IMR-90 (cell line): Measurements from ENCODE around the gene ALDH1B1. TPM values are rescaled to one million over a fixed set of nuclear protein-coding genes. Genes with fewer than 3 reads are reported as not detected.

Experiments used
- ATAC-seq: fragments of 200-7000 bp; cut with Tn5 transposase; 2 replicates; pipeline ENCODE4 v1.9.1; 2020; ENCODE audit warnings: low read depth, mild to moderate bottlenecking, moderate library complexity
- BruUV-seq: library from RNA; stranded (reverse); fragments of 400-500 nt; replicated peaks from 2 replicates; lab custom pipeline; 2021; lab: Mats Ljungman, UMichigan
- CTCF ChIA-PET: fragments of 300-600 bp; formaldehyde crosslinking; extraction: SDS; loops from one replicate; lab custom pipeline; 2021; ENCODE audit warnings: antibody characterized with exemption; lab: Yijun Ruan, JAX
- POLR2A ChIA-PET: fragments of 300-600 bp; sonication (Branson Sonifier 250); formaldehyde crosslinking; loops from one replicate; lab custom pipeline; 2022; ENCODE audit warnings: antibody characterized with exemption; ENCODE audit not compliant: unreplicated experiment; lab: Charles Lee
- DNase-seq: peaks from one replicate; pipeline ENCODE4 v3.0.0; 2013
- H2AFZ ChIP-seq: replicated peaks from 2 replicates; pipeline ENCODE3; 2013; ENCODE audit warnings: low read length, mild to moderate bottlenecking; ENCODE audit not compliant: poor library complexity
- H2AK5ac ChIP-seq: 2 replicates; pipeline ENCODE4 v1.6.1; 2013; ENCODE audit warnings: low read depth, low read length, inconsistent platforms
- H2AK9ac ChIP-seq: replicated peaks from 2 replicates; pipeline ENCODE3; 2013; ENCODE audit warnings: mild to moderate bottlenecking, low read depth, low read length, moderate library complexity; ENCODE audit not compliant: poor library complexity
- H2BK120ac ChIP-seq: 2 replicates; pipeline ENCODE4 v1.6.1; 2013; ENCODE audit warnings: low read depth, low read length, inconsistent platforms
- H2BK15ac ChIP-seq: 3 replicates; pipeline ENCODE4 v1.6.1; 2013; ENCODE audit warnings: low read depth, low read length, inconsistent platforms
- H2BK20ac ChIP-seq: 2 replicates; pipeline ENCODE4 v1.6.1; 2013; ENCODE audit warnings: low read depth, mild to moderate bottlenecking, inconsistent platforms, low read length, moderate library complexity
- H2BK5ac ChIP-seq: 2 replicates; pipeline ENCODE4 v1.6.1; 2013; ENCODE audit warnings: mild to moderate bottlenecking, low read depth, low read length, inconsistent platforms; ENCODE audit not compliant: poor library complexity, severe bottlenecking
- H3K14ac ChIP-seq: replicated peaks from 2 replicates; pipeline ENCODE4 v1.6.1; 2013; ENCODE audit warnings: low read depth, low read length, inconsistent platforms
- H3K18ac ChIP-seq: 2 replicates; pipeline ENCODE4 v1.6.1; 2013; ENCODE audit warnings: low read depth, low read length, control low read depth
- H3K23ac ChIP-seq: 2 replicates; pipeline ENCODE4 v1.6.1; 2013; ENCODE audit warnings: low read depth, low read length, inconsistent platforms
- H3K27ac ChIP-seq: 2 replicates; pipeline ENCODE4 v1.5.1; 2013; ENCODE audit warnings: mild to moderate bottlenecking, control low read depth, low read length; ENCODE audit not compliant: insufficient read depth
- H3K27me3 ChIP-seq: 2 replicates; pipeline ENCODE4 v1.6.1; 2013; ENCODE audit warnings: low read length; ENCODE audit not compliant: control insufficient read depth, insufficient read depth
- H3K36me3 ChIP-seq: 2 replicates; pipeline ENCODE4 v1.6.1; 2013; ENCODE audit warnings: low read length, mixed read lengths; ENCODE audit not compliant: control insufficient read depth, insufficient read depth
- H3K4ac ChIP-seq: 2 replicates; pipeline ENCODE4 v1.6.1; 2013; ENCODE audit warnings: low read depth, low read length, inconsistent platforms
- H3K4me1 ChIP-seq: 2 replicates; pipeline ENCODE4 v1.6.1; 2013; ENCODE audit warnings: low read length, mixed read lengths; ENCODE audit not compliant: control insufficient read depth, insufficient read depth
- H3K4me2 ChIP-seq: 2 replicates; pipeline ENCODE4 v1.6.1; 2013; ENCODE audit warnings: low read depth, mild to moderate bottlenecking, control low read depth, low read length, moderate library complexity
- H3K4me3 ChIP-seq: 2 replicates; pipeline ENCODE4 v1.5.1; 2013; ENCODE audit warnings: low read depth, mild to moderate bottlenecking, control low read depth, low read length, moderate library complexity; ENCODE audit not compliant: insufficient read depth
- H3K56ac ChIP-seq: 2 replicates; pipeline ENCODE4 v1.6.1; 2013; ENCODE audit warnings: low read length, inconsistent platforms; ENCODE audit not compliant: insufficient read depth; ENCODE audit errors: extremely low read depth
- H3K79me1 ChIP-seq, 2 experiments: 2 replicates each; pipeline ENCODE4 v1.6.1; 2013; ENCODE audit warnings: low read length in 2 of 2, inconsistent platforms in 1 of 2, low read depth in 1 of 2
- H3K9ac ChIP-seq: 2 replicates; pipeline ENCODE4 v1.6.1; 2013; ENCODE audit warnings: low read depth, low read length, control low read depth
- H3K9me1 ChIP-seq: 2 replicates; pipeline ENCODE4 v1.6.1; 2013; ENCODE audit warnings: low read length, inconsistent platforms; ENCODE audit not compliant: insufficient read depth
- H3K9me3 ChIP-seq: 2 replicates; pipeline ENCODE4 v1.6.1; 2013; ENCODE audit warnings: low read length; ENCODE audit not compliant: control insufficient read depth, insufficient read depth
- H4K20me1 ChIP-seq: 2 replicates; pipeline ENCODE4 v1.6.1; 2013; ENCODE audit warnings: low read length, inconsistent platforms; ENCODE audit not compliant: insufficient read depth
- H4K5ac ChIP-seq: 2 replicates; pipeline ENCODE4 v1.6.1; 2013; ENCODE audit warnings: mild to moderate bottlenecking, low read depth, low read length, control low read depth
- H4K8ac ChIP-seq, 2 experiments: 2 replicates each; pipeline ENCODE4 v1.6.1; 2013; ENCODE audit warnings: low read depth in 2 of 2, low read length in 2 of 2, control low read depth in 1 of 2, inconsistent platforms in 1 of 2
- H4K91ac ChIP-seq: 2 replicates; pipeline ENCODE4 v1.6.1; 2013; ENCODE audit warnings: low read depth, low read length, inconsistent platforms; ENCODE audit not compliant: insufficient read depth
- ELK1 ChIP-seq: fragments of 150-350 bp; IDR thresholded peaks from 2 replicates; pipeline ENCODE4 v1.6.1; 2016; ENCODE audit warnings: low read depth, mild to moderate bottlenecking, low read length, moderate library complexity, borderline replicate concordance
- MAFK ChIP-seq: IDR thresholded peaks from 2 replicates; pipeline ENCODE4 v1.6.1; 2012; ENCODE audit warnings: low read depth, low read length, improper control_type of control experiment
- MAZ ChIP-seq: IDR thresholded peaks from 2 replicates; pipeline ENCODE4 v1.6.1; 2012; ENCODE audit warnings: low read depth, mild to moderate bottlenecking, low read length, improper control_type of control experiment, moderate library complexity, borderline replicate concordance
- RAD21 ChIP-seq: IDR thresholded peaks from 2 replicates; pipeline ENCODE4 v1.6.1; 2012; ENCODE audit warnings: low read length, improper control_type of control experiment
- SMC3 ChIP-seq: fragments of 150-350 bp; IDR thresholded peaks from 2 replicates; pipeline ENCODE4 v1.6.1; 2016; ENCODE audit warnings: low read depth, mild to moderate bottlenecking, antibody characterized with exemption, low read length, moderate library complexity
- WGBS, 2 experiments: methylation state at CpG; one replicate each; pipeline versions ENCODE4 v1.1.5 to v1.1.7; 2013; ENCODE audit warnings: missing lambda C conversion rate in 2 of 2; ENCODE audit not compliant: insufficient read length in 1 of 2; ENCODE audit errors: extremely low coverage in 2 of 2; 5-methylcytosine and 5-hydroxymethylcytosine counted together
- dilution Hi-C: fragments of 300-500 bp; cut with HindIII; formaldehyde crosslinking; loops from one replicate; pipeline ENCODE4 v1.14.3; 2018; ENCODE audit warnings: low sequenced_read_pairs; ENCODE audit not compliant: unreplicated experiment
- in situ Hi-C: fragments of 300-500 bp; cut with MboI; formaldehyde crosslinking; loops from 3 replicates; pipeline ENCODE4 v1.14.3; 2019; ENCODE audit warnings: low sequenced_read_pairs, inconsistent platforms, mixed read lengths
- intact Hi-C: fragments of 100-400 bp; cut with micrococcal nuclease; formaldehyde crosslinking; loops from 2 replicates; pipeline ENCODE4 v1.10.0; 2022
- polyA plus RNA-seq, 3 experiments: library from polyadenylated mRNA; depleted of rRNA; stranded (reverse); fragments of >200 nt; gene quantifications; 2 replicates each; pipeline ENCODE4 v1.2.3, GENCODE V29; 2012; ENCODE audit warnings: low replicate concordance in 1 of 3
- total RNA-seq: library from RNA; depleted of rRNA; stranded (reverse); fragments of >200 nt; gene quantifications from 2 replicates; pipeline ENCODE4 v1.2.3, GENCODE V29; 2012
- TF ChIP-seq, protein P1 (sequence below): conservative IDR thresholded peaks from 2 replicates; pipeline ENCODE4 v1.5.1; 2012; ENCODE audit warnings: mild to moderate bottlenecking, low read depth, low read length, improper control_type of control experiment

Gene ALDH1B1
- total and polyA plus RNA-seq, 2 of the 4 experiments (the other 2 are of a cell fraction): 29.6 to 37.6 TPM

- 67% methylated on average over 1 of the region's 2 CpGs; no CpG with 5 or more reads in 1 of the 2 experiments for WGBS, 2 experiments
- intact Hi-C loops (no loop called here), in situ Hi-C loops (loop anchor here (25.0 kb wide), 1 partner anchor 884 kb away; the partner anchor contains the start of gene POLR1E), dilution Hi-C loops (no loop called here)
- no peak overlapping the region for H2AK9ac ChIP-seq
- H3K18ac ChIP-seq: no peak overlapping the region
- H3K9ac ChIP-seq: no peak overlapping the region
- H4K5ac ChIP-seq: no peak overlapping the region
- TF ChIP-seq SMC3 (peak; percentile 32), ELK1 (no peak), RAD21 (peak; percentile 38), MAZ (no peak), MAFK (no peak)
- TF ChIP-seq, protein P1, sequence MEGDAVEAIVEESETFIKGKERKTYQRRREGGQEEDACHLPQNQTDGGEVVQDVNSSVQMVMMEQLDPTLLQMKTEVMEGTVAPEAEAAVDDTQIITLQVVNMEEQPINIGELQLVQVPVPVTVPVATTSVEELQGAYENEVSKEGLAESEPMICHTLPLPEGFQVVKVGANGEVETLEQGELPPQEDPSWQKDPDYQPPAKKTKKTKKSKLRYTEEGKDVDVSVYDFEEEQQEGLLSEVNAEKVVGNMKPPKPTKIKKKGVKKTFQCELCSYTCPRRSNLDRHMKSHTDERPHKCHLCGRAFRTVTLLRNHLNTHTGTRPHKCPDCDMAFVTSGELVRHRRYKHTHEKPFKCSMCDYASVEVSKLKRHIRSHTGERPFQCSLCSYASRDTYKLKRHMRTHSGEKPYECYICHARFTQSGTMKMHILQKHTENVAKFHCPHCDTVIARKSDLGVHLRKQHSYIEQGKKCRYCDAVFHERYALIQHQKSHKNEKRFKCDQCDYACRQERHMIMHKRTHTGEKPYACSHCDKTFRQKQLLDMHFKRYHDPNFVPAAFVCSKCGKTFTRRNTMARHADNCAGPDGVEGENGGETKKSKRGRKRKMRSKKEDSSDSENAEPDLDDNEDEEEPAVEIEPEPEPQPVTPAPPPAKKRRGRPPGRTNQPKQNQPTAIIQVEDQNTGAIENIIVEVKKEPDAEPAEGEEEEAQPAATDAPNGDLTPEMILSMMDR: peak; percentile 29
- H3K14ac ChIP-seq: no peak overlapping the region
- H3K79me1 ChIP-seq: no peaks in the 10 kb centered on the region
- ChIA-PET POLR2A (no interaction called here), CTCF (no interaction called here)
- no peak overlapping the region for H3K27ac ChIP-seq
- H4K8ac ChIP-seq: no peak overlapping the region
- no peak for ATAC-seq
- DNase-seq: peak; percentile 27
- no peak overlapping the region for H4K91ac ChIP-seq
- no peak overlapping the region for H3K4me2 ChIP-seq
- peaks cover 63% of the 10 kb centered on the region for H3K27me3 ChIP-seq
- H2AK5ac ChIP-seq: no peak overlapping the region
- H2BK5ac ChIP-seq: no peak overlapping the region
- no TSS peak for BruUV-seq
- no peaks in the 10 kb centered on the region for H3K9me3 ChIP-seq
- no peaks in the 10 kb centered on the region for H3K36me3 ChIP-seq
- no peak overlapping the region for H2BK15ac ChIP-seq
- H3K9me1 ChIP-seq: no peaks in the 10 kb centered on the region
- H2BK20ac ChIP-seq: no peak overlapping the region
- no peak overlapping the region for H2AFZ ChIP-seq
- no peak overlapping the region for H2BK120ac ChIP-seq
- no peak overlapping the region for H3K56ac ChIP-seq
- no peaks in the 10 kb centered on the region for H4K20me1 ChIP-seq
- no peak overlapping the region for H3K23ac ChIP-seq
- no peaks in the 10 kb centered on the region for H3K4me1 ChIP-seq
- H3K4ac ChIP-seq: no peak overlapping the region
- H3K4me3 ChIP-seq: no peak overlapping the region
These were observed 21.0 kb upstream of the ALDH1B1 start for GRCh38 chr9:38371495-38371894.
